ENCODE measurements around the gene AUNIP.

AUNIP gene

DNA sequence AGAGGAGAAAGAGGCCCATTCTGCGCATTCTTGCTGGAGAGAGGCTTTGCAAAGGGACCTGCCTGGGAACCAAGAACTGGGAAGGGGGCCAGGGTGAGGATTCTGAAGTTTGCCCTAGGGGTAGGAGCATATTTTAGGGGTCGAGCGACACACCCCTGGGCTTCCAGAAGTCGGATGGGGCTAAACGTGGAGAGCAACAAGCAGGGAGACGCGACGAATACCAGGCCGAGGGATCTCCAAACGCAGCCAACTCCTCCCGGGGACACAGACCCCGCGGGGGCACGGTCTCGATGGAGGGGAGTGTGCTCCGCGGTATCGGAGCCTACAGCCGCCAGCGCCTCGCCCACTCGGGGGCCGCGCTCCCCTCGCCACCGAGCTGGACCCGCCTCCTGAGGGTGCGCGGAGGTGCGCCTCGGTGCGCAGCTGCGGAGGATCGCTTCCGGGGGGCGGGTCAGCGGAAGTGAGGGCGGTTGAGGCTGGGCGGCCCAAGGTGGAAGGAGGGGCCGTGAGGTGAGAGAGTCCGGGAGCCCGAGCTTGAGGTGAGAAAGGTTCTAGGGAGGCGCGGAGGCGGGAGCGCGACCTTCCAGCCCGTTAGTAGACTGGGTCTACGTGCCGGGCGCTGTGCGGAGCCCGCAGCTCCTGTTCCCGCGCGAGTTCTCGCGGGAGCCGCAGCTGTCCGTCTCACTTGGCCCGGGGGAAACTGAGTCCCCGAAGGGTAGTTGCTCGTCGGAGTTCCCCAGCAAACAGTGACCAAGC is 39.6 kb downstream of the AUNIP start, which contains the start of gene MTFR1L:
TSS of gene MTFR1L (plus strand) at position 464 of the 756 bp plus-strand sequence. CDS start 3,151 bp downstream, outside the sequence.
- H4K20me1 ChIP-seq (ENCODE audit: insufficient read depth, low read length), result peaks cover 12% of the 10 kb centered on the region
- H2AFZ ChIP-seq (ENCODE audit: low read depth, low read length), result peak within 1 kb of the TSS; percentile 79
- peak; percentile 90 for ATAC-seq (ENCODE audit: insufficient read depth, low read depth)

GRCh38 chr1:25818569-25818968 is 40.7 kb downstream of the AUNIP start:
- no peak for DNase-seq
- peaks cover 12% of the 10 kb centered on the region for H4K20me1 ChIP-seq (ENCODE audit: insufficient read depth, low read length)
- peak overlapping the region; percentile 95; the same call in 1 of the 2 replicates for H3K9ac ChIP-seq (ENCODE audit: low read depth, low read length)
- H3K79me2 ChIP-seq (ENCODE audit: insufficient read depth, low read length), result peaks cover 32% of the 10 kb centered on the region
- peaks cover 28% of the 10 kb centered on the region for H3K4me1 ChIP-seq (ENCODE audit: insufficient read depth, low read length)
- H3K27ac ChIP-seq (ENCODE audit: low read length), result no peak overlapping the region
- peak overlapping the region; percentile 86 for H3K4me2 ChIP-seq (ENCODE audit: insufficient read depth, low read length)
- peak overlapping the region in 1 of 2 experiments; percentile 95; a peak in 2 of 4 replicates for H3K4me3 ChIP-seq (ENCODE audit: low read depth in 1 of 2, low read length in 2 of 2)
- no peaks in the 10 kb centered on the region for H3K27me3 ChIP-seq (ENCODE audit: insufficient read depth, low read length, poor library complexity)
- TF ChIP-seq, protein P1, sequence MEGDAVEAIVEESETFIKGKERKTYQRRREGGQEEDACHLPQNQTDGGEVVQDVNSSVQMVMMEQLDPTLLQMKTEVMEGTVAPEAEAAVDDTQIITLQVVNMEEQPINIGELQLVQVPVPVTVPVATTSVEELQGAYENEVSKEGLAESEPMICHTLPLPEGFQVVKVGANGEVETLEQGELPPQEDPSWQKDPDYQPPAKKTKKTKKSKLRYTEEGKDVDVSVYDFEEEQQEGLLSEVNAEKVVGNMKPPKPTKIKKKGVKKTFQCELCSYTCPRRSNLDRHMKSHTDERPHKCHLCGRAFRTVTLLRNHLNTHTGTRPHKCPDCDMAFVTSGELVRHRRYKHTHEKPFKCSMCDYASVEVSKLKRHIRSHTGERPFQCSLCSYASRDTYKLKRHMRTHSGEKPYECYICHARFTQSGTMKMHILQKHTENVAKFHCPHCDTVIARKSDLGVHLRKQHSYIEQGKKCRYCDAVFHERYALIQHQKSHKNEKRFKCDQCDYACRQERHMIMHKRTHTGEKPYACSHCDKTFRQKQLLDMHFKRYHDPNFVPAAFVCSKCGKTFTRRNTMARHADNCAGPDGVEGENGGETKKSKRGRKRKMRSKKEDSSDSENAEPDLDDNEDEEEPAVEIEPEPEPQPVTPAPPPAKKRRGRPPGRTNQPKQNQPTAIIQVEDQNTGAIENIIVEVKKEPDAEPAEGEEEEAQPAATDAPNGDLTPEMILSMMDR (IDR thresholded peaks at IDR 0.05; ENCODE audit: borderline replicate concordance, extremely low read depth, low read length, poor library complexity, severe bottlenecking), result no peak
- TF ChIP-seq EZH2 (IDR thresholded peaks at IDR 0.05; ENCODE audit: borderline replicate concordance, low read depth, low read length, severe bottlenecking), result no peak
- H3K36me3 ChIP-seq (ENCODE audit: insufficient read depth, low read length), result no peaks in the 10 kb centered on the region; the same call in 1 of the 2 replicates
- no peak for ATAC-seq (ENCODE audit: insufficient read depth, low read depth)
- H3K9me3 ChIP-seq (ENCODE audit: insufficient read depth, low read length, severe bottlenecking), result no peaks in the 10 kb centered on the region
- H2AFZ ChIP-seq (ENCODE audit: low read depth, low read length), result peak overlapping the region; percentile 79; the same call in 1 of the 2 replicates

More for the DNA sequence above, 39.6 kb downstream of the AUNIP start, which contains the start of gene MTFR1L:
- Histone ChIP-seq H3K9me3 (ENCODE audit: insufficient read depth, low read length, severe bottlenecking) (no peaks in the 10 kb centered on the region), H3K27ac (ENCODE audit: low read length) (peak within 1 kb of the TSS; percentile 89), H3K27me3 (ENCODE audit: insufficient read depth, low read length, poor library complexity) (no peaks in the 10 kb centered on the region), H3K79me2 (ENCODE audit: insufficient read depth, low read length) (peaks cover 42% of the 10 kb centered on the region), H3K4me1 (ENCODE audit: insufficient read depth, low read length) (peaks cover 28% of the 10 kb centered on the region), H3K36me3 (ENCODE audit: insufficient read depth, low read length) (peaks cover 5% of the 10 kb centered on the region), H3K9ac (ENCODE audit: low read depth, low read length) (peak within 1 kb of the TSS; percentile 95), H3K4me3 (ENCODE audit: low read depth in 1 of 2, low read length in 2 of 2) (peak within 1 kb of the TSS; percentile 94 to 95), H3K4me2 (ENCODE audit: insufficient read depth, low read length) (peak within 1 kb of the TSS; percentile 86)
- TF ChIP-seq, protein P1 (IDR thresholded peaks at IDR 0.05; ENCODE audit: borderline replicate concordance, extremely low read depth, low read length, poor library complexity, severe bottlenecking), result no peak
- no peak for TF ChIP-seq EZH2 (IDR thresholded peaks at IDR 0.05; ENCODE audit: borderline replicate concordance, low read depth, low read length, severe bottlenecking)
- peak; percentile 91 for DNase-seq

DNA sequence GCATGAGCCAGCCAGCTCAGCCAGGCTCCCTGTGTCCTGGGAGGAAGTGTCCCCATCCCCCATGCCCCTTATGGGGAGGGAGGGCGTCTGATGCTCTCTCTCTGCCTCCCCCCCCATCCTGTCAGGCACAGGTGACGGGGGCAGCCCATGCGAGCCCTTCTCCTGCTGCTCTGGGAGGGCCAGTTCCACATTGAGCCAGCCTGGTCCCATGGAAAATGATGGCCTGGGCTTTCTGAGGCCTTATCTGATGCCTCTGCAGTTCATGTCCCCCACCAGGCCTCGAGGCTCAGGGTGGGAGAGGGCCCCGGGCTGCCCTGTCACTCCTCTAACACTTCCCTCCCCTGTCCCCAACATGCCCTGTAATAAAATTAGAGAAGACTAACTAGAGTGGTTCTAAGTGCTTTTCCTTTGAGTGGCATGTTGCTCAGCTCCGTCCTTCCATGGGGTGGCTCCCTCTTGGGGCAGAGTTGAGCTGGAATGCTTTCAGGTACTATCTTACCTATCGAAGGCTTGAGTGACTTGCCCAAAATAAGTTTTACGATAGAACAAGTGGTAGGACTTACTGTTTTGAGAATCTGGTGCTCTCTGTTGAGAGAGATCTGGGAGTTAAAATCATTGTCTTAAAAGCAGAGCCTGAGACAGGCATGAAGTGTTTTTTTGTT is 41.3 kb downstream of the AUNIP start:
- Histone ChIP-seq H3K9ac (ENCODE audit: low read depth, low read length) (no peak overlapping the region), H3K36me3 (ENCODE audit: insufficient read depth, low read length) (no peaks in the 10 kb centered on the region; the same call in 1 of the 2 replicates), H3K4me2 (ENCODE audit: insufficient read depth, low read length) (no peak overlapping the region), H3K4me1 (ENCODE audit: insufficient read depth, low read length) (peaks cover 28% of the 10 kb centered on the region), H3K27ac (ENCODE audit: low read length) (no peak overlapping the region), H2AFZ (ENCODE audit: low read depth, low read length) (no peak overlapping the region), H3K27me3 (ENCODE audit: insufficient read depth, low read length, poor library complexity) (no peaks in the 10 kb centered on the region), H4K20me1 (ENCODE audit: insufficient read depth, low read length) (peaks cover 12% of the 10 kb centered on the region), H3K79me2 (ENCODE audit: insufficient read depth, low read length) (peaks cover 26% of the 10 kb centered on the region), H3K9me3 (ENCODE audit: insufficient read depth, low read length, severe bottlenecking) (no peaks in the 10 kb centered on the region), H3K4me3 (ENCODE audit: low read depth in 1 of 2, low read length in 2 of 2) (no peak overlapping the region)
- DNase-seq, result no peak
- ATAC-seq (ENCODE audit: insufficient read depth, low read depth), result no peak
- TF ChIP-seq EZH2 (IDR thresholded peaks at IDR 0.05; ENCODE audit: borderline replicate concordance, low read depth, low read length, severe bottlenecking), result no peak
- TF ChIP-seq, protein P1 (IDR thresholded peaks at IDR 0.05; ENCODE audit: borderline replicate concordance, extremely low read depth, low read length, poor library complexity, severe bottlenecking), result peak; percentile 11
